Activated CD4-positive, alpha-beta T cell treated with anti-CD3 and anti-CD28 coated beads, Interleukin-2, amount 10 ng/mL, durations not matched to agents 7 days and 5 days (primary cell): ENCODE data around the gene APP. TPM values are rescaled to one million over a fixed set of nuclear protein-coding genes. Genes with fewer than 3 reads are reported as not detected.

ENCODE experiments used
- CTCF ChIA-PET: fragments of 350-600 bp; sonication (Branson Sonifier 250); formaldehyde crosslinking; loops from one replicate; lab custom pipeline; 2021; ENCODE audit warnings: antibody characterized with exemption; lab: Charles Lee
- POLR2A ChIA-PET: fragments of 350-600 bp; sonication (Branson Sonifier 250); formaldehyde crosslinking; loops from one replicate; lab custom pipeline; 2021; ENCODE audit warnings: antibody characterized with exemption; lab: Charles Lee
- DNase-seq: peaks from one replicate; pipeline ENCODE4 v3.0.0-alpha.2; 2020
- H3K27ac Mint-ChIP-seq: one replicate; pipeline ENCODE4 v1.8.0; 2021; ENCODE audit warnings: mild to moderate bottlenecking, moderate library complexity, mixed read lengths
- H3K27me3 Mint-ChIP-seq: one replicate; pipeline ENCODE4 v1.8.0; 2021; ENCODE audit warnings: mixed read lengths
- H3K36me3 Mint-ChIP-seq: one replicate; pipeline ENCODE4 v1.8.0; 2021; ENCODE audit warnings: low read depth, mixed read lengths
- H3K4me1 Mint-ChIP-seq: one replicate; pipeline ENCODE4 v1.8.0; 2021; ENCODE audit warnings: mixed read lengths
- H3K4me3 Mint-ChIP-seq: one replicate; pipeline ENCODE4 v1.8.0; 2021; ENCODE audit warnings: mild to moderate bottlenecking, moderate library complexity, mixed read lengths
- H3K9me3 Mint-ChIP-seq: one replicate; pipeline ENCODE4 v1.8.0; 2021; ENCODE audit warnings: mixed read lengths
- total RNA-seq, 2 experiments: library from RNA; stranded (reverse); gene quantifications; one replicate each; pipeline ENCODE4 v1.2.3, GENCODE V29; 2021

APP gene
- total RNA-seq, 2 experiments from 2014 or later: 31.0 to 31.4 TPM

DNA sequence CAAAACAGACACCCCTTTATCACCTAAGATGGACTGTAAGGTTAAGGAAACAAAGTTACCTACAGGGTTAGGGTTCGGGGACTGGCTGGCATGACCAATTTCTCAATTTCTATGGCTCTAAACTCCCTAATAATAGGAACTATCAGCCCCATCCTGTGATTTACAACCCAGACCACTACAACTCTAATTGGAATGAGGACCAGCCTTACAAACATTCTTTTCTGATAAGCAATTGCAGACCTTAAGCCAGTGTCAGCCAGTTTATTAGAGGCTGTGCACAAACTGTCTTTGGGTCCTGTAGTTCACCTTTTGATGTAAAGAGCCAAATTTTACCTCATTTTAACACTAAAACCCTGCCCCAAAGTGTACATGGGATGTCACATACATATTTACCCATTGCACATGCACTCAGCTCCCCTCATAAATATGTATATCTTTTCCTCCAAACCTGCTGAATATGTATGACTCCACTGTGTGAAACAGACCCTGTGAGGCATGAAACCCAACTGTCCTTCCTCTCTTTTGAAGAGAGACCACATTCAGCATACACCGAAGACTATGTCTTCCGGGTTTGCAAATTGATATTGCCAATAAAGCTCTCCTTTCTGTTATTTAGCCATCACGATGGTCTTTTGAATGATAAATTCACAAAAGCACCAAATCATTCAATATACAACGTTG lies 7.3 kb upstream of the APP start:
- no peak for DNase-seq
- no peaks in the 10 kb centered on the region for H3K36me3 Mint-ChIP-seq
- H3K27me3 Mint-ChIP-seq: peaks cover 2% of the 10 kb centered on the region
- no peak overlapping the region for H3K4me3 Mint-ChIP-seq
- H3K9me3 Mint-ChIP-seq: no peaks in the 10 kb centered on the region
- ChIA-PET CTCF (interaction anchor here (1.4 kb wide), 1 partner anchor 9 kb away, joined by 4 read pairs; no protein-coding TSS in a partner anchor), POLR2A (no interaction called here)
- H3K27ac Mint-ChIP-seq: no peak overlapping the region
- no peaks in the 10 kb centered on the region for H3K4me1 Mint-ChIP-seq

DNA sequence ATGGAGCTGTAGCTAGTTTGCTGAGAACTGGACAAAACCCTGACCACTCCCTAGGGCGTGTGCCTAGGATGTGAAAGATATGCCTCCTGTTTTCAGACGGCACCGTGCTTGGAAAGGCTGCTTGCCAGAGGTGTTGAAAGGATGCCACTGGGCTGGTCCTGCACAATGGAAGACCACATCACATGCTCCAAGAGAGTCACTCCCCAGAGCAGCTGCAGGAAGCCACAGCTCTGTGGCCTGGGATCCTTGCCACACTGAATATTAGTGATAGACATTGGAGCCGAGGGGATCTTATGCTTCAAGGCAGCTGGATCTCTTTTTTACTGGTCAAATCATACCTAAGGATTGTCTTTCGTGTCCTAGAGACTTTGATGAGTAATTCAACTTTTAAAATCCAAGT lies 6.6 kb upstream of the APP start:
- Mint-ChIP-seq H3K27ac (no peak overlapping the region), H3K9me3 (no peaks in the 10 kb centered on the region), H3K36me3 (no peaks in the 10 kb centered on the region), H3K4me1 (no peaks in the 10 kb centered on the region), H3K4me3 (no peak overlapping the region), H3K27me3 (peaks cover 2% of the 10 kb centered on the region)
- POLR2A ChIA-PET: no interaction called here
- CTCF ChIA-PET: interaction anchor here (1.4 kb wide), 1 partner anchor 10 kb away, joined by 4 read pairs; no protein-coding TSS in a partner anchor
- no peak for DNase-seq

DNA sequence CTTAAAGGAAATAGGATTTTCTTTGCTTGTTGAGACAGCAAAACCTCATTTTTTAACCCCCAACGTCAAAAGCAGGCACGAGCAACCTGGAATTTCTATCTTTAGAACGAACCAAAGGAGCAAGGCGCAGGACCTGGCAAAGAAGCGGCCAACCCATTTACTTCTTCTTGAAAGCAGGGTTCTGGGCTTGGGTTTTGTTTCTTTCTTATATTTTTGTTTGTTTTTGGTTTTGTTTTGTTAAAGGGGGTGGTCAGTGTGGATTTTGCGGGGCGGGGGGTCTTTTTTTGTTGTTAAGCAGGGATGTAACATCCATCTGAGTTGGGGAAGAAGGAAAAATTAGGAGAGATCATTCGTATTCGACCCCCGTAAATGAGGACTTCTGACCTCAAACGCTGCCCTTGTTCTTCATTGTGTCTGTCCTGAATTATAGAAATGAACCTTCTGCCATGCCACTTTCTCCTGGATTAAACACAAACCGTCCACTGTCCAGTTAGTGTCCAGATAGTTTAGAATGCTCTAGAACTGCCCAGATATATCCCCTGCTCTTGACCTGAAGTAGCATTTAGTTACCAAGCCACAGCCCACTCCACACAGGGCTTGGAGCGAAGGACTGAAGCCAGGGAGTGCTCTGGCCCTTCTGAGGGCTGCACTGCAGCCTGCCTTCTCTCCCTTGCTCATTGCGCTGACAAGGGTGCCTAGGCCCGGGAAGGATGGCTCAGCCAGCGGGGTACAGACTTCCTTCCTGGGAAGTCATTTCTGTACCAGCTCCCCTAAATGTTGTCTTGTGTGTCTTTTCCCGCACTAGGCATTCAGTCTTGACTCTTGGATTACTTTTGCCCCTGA lies 909 bp upstream of the APP start:
- Mint-ChIP-seq H3K27me3 (peaks cover 1% of the 10 kb centered on the region), H3K4me3 (peak overlapping the region; percentile 88), H3K36me3 (peaks cover 2% of the 10 kb centered on the region), H3K27ac (peak overlapping the region; percentile 57), H3K4me1 (peaks cover 26% of the 10 kb centered on the region), H3K9me3 (no peaks in the 10 kb centered on the region)
- CTCF ChIA-PET: interaction anchor here (0.7 to 3.1 kb wide), 15 partner anchors 9 to 411 kb away, joined by 3 to 17 read pairs (median 3); no protein-coding TSS in a partner anchor
- POLR2A ChIA-PET: no interaction called here
- no peak for DNase-seq

GRCh38 chr21:26169611-26170470 lies 729 bp downstream of the APP start:
- ChIA-PET POLR2A (no interaction called here), CTCF (interaction anchor here (0.6 to 3.1 kb wide), 9 partner anchors 9 to 279 kb away, joined by 3 to 17 read pairs (median 3); no protein-coding TSS in a partner anchor)
- Mint-ChIP-seq H3K36me3 (peaks cover 2% of the 10 kb centered on the region), H3K9me3 (no peaks in the 10 kb centered on the region), H3K4me3 (peak overlapping the region; percentile 88), H3K4me1 (peaks cover 26% of the 10 kb centered on the region), H3K27me3 (peaks cover 1% of the 10 kb centered on the region), H3K27ac (peak overlapping the region; percentile 91)
- peak; percentile 35 for DNase-seq

- H3K9me3 Mint-ChIP-seq: no peaks in the 10 kb centered on the region
- ChIA-PET CTCF (interaction anchor here (0.6 to 3.1 kb wide), 5 partner anchors 22 to 273 kb away, joined by 3 to 17 read pairs (median 3); no protein-coding TSS in a partner anchor), POLR2A (interaction anchor here (0.5 to 0.8 kb wide), 3 partner anchors 29 to 268 kb away, joined by 3 to 4 read pairs (median 4); no protein-coding TSS in a partner anchor)
- peaks cover 2% of the 10 kb centered on the region for H3K36me3 Mint-ChIP-seq
- peaks cover 1% of the 10 kb centered on the region for H3K27me3 Mint-ChIP-seq
- peak overlapping the region; percentile 91 for H3K27ac Mint-ChIP-seq
- peaks cover 26% of the 10 kb centered on the region for H3K4me1 Mint-ChIP-seq
- peak; percentile 62 for DNase-seq
- H3K4me3 Mint-ChIP-seq: peak overlapping the region; percentile 88
Observed at GRCh38 chr21:26169061-26169610, 1.4 kb downstream of the APP start.

DNA sequence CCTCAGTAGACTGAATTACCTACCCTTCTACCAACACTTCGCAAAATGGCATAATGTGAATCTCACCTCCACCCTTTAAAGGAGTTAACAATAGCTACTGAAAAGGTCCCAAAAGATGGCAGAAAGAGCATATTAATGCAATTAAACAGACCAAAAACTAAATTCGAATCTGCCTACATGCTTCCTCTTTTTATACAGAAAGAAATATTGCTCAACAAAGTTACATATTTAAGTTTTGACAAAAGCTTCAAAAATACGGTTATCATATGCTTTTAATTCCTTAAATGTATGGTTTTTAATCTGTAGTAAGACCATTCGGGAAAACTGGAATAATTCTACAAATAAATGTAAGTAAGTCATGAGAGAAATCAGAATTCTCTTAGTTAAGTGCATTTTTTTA lies 2.2 kb downstream of the APP start:
- peaks cover 2% of the 10 kb centered on the region for H3K36me3 Mint-ChIP-seq
- peaks cover 26% of the 10 kb centered on the region for H3K4me1 Mint-ChIP-seq
- no peak for DNase-seq
- no peaks in the 10 kb centered on the region for H3K9me3 Mint-ChIP-seq
- ChIA-PET POLR2A (interaction anchor here (0.5 to 0.8 kb wide), 3 partner anchors 28 to 267 kb away, joined by 3 to 4 read pairs (median 4); no protein-coding TSS in a partner anchor), CTCF (interaction anchor here (0.6 to 3.1 kb wide), 5 partner anchors 12 to 289 kb away, joined by 3 to 17 read pairs (median 3); no protein-coding TSS in a partner anchor)
- peak overlapping the region; percentile 88 for H3K4me3 Mint-ChIP-seq
- no peak overlapping the region for H3K27ac Mint-ChIP-seq
- peaks cover 1% of the 10 kb centered on the region for H3K27me3 Mint-ChIP-seq

- CTCF ChIA-PET: interaction anchor here (1.0 to 1.1 kb wide), 2 partner anchors 13 to 288 kb away, joined by 3 read pairs; no protein-coding TSS in a partner anchor
- no peaks in the 10 kb centered on the region for H3K9me3 Mint-ChIP-seq
- H3K4me3 Mint-ChIP-seq: no peak overlapping the region
- DNase-seq: no peak
- no peak overlapping the region for H3K27ac Mint-ChIP-seq
- POLR2A ChIA-PET: no interaction called here
- H3K27me3 Mint-ChIP-seq: peaks cover 1% of the 10 kb centered on the region
- peaks cover 2% of the 10 kb centered on the region for H3K36me3 Mint-ChIP-seq
- peaks cover 26% of the 10 kb centered on the region for H3K4me1 Mint-ChIP-seq
Observed at GRCh38 chr21:26167593-26167992, 3.0 kb downstream of the APP start.

- peaks cover 1% of the 10 kb centered on the region for H3K27me3 Mint-ChIP-seq
- CTCF ChIA-PET: no interaction called here
- H3K9me3 Mint-ChIP-seq: no peaks in the 10 kb centered on the region
- peaks cover 2% of the 10 kb centered on the region for H3K36me3 Mint-ChIP-seq
- POLR2A ChIA-PET: no interaction called here
- DNase-seq: no peak
- no peak overlapping the region for H3K4me3 Mint-ChIP-seq
- peaks cover 18% of the 10 kb centered on the region for H3K4me1 Mint-ChIP-seq
- H3K27ac Mint-ChIP-seq: no peak overlapping the region
Observed at GRCh38 chr21:26165331-26165730, 5.2 kb downstream of the APP start.

DNA sequence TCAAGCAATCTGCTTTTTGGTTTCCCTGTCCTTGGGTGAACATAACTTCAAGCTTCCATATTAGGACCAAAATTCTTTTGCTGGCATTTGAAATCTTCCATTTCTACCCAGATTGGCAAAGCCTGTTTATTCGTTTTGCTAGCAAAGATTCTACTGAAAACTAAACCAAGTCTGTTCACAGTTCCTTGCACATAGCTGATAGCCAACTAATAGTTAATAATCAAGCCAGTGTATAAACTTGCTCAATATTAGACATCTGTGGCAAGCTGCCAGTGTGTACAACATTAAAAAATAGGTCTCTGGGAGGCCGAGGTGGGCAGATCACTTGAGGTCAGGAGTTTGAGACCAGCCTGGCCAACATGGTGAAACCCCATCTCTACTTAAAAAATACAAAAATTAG lies 6.3 kb downstream of the APP start:
- CTCF ChIA-PET: no interaction called here

DNA sequence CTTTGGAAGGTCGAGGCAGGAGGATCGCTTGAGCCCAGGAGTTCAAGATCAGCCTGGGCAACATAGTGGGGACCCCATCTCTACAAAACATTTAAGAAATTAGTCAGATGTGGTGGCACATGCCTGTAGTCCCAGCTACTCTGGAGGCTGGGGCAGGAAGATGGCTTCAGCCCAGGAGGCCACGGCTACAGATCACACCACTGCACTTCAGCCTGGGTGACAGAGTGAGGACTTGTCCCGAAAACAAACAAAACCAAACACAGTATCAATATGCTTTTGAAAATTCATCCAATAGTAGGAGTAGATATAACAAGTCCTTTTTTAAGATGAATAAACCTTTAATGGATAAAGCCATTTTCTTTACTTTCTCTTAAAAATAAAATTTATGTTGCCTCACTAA lies 8.5 kb downstream of the APP start:
- Mint-ChIP-seq H3K27ac (no peak overlapping the region), H3K4me1 (peaks cover 22% of the 10 kb centered on the region), H3K9me3 (no peaks in the 10 kb centered on the region), H3K27me3 (no peaks in the 10 kb centered on the region), H3K36me3 (no peaks in the 10 kb centered on the region), H3K4me3 (no peak overlapping the region)
- CTCF ChIA-PET: no interaction called here
- no peak for DNase-seq
- POLR2A ChIA-PET: no interaction called here

More for the DNA sequence above, 6.3 kb downstream of the APP start:
- no peaks in the 10 kb centered on the region for H3K9me3 Mint-ChIP-seq
- H3K27ac Mint-ChIP-seq: no peak overlapping the region
- H3K36me3 Mint-ChIP-seq: peaks cover 2% of the 10 kb centered on the region
- no peak overlapping the region for H3K4me3 Mint-ChIP-seq
- POLR2A ChIA-PET: no interaction called here
- DNase-seq: no peak
- H3K27me3 Mint-ChIP-seq: peaks cover 1% of the 10 kb centered on the region
- peaks cover 18% of the 10 kb centered on the region for H3K4me1 Mint-ChIP-seq

GRCh38 chr21:26159869-26160268 lies 10.7 kb downstream of the APP start:
- Mint-ChIP-seq H3K4me1 (peaks cover 18% of the 10 kb centered on the region), H3K27ac (no peak overlapping the region), H3K9me3 (no peaks in the 10 kb centered on the region), H3K4me3 (no peak overlapping the region), H3K27me3 (no peaks in the 10 kb centered on the region), H3K36me3 (no peaks in the 10 kb centered on the region)
- POLR2A ChIA-PET: no interaction called here
- CTCF ChIA-PET: no interaction called here
- no peak for DNase-seq

- Mint-ChIP-seq H3K27ac (peak overlapping the region; percentile 34), H3K9me3 (no peaks in the 10 kb centered on the region), H3K27me3 (no peaks in the 10 kb centered on the region), H3K36me3 (no peaks in the 10 kb centered on the region), H3K4me3 (no peak overlapping the region), H3K4me1 (peaks cover 20% of the 10 kb centered on the region)
- no peak for DNase-seq
- CTCF ChIA-PET: interaction anchor here (1.3 kb wide), 1 partner anchor 13 kb away, joined by 6 read pairs; the partner anchor contains the start of gene APP
- POLR2A ChIA-PET: no interaction called here
Observed at GRCh38 chr21:26157801-26158200, 12.8 kb downstream of the APP start.
